GM20431 (cell line): ENCODE results near the gene BAZ2B.
"Not testable (repeated sequence)": the region's sequence is repeated elsewhere in the genome, so short reads cannot be mapped to it uniquely, and the experiment has no call there.

ENCODE experiments used
- in situ Hi-C: fragments of 300-500 bp; cut with MseI, MboI; formaldehyde crosslinking; loops from one replicate; pipeline ENCODE4 v1.15.0; 2020; ENCODE audit warnings: low sequenced_read_pairs; ENCODE audit not compliant: unreplicated experiment

The BAZ2B gene, protein sequence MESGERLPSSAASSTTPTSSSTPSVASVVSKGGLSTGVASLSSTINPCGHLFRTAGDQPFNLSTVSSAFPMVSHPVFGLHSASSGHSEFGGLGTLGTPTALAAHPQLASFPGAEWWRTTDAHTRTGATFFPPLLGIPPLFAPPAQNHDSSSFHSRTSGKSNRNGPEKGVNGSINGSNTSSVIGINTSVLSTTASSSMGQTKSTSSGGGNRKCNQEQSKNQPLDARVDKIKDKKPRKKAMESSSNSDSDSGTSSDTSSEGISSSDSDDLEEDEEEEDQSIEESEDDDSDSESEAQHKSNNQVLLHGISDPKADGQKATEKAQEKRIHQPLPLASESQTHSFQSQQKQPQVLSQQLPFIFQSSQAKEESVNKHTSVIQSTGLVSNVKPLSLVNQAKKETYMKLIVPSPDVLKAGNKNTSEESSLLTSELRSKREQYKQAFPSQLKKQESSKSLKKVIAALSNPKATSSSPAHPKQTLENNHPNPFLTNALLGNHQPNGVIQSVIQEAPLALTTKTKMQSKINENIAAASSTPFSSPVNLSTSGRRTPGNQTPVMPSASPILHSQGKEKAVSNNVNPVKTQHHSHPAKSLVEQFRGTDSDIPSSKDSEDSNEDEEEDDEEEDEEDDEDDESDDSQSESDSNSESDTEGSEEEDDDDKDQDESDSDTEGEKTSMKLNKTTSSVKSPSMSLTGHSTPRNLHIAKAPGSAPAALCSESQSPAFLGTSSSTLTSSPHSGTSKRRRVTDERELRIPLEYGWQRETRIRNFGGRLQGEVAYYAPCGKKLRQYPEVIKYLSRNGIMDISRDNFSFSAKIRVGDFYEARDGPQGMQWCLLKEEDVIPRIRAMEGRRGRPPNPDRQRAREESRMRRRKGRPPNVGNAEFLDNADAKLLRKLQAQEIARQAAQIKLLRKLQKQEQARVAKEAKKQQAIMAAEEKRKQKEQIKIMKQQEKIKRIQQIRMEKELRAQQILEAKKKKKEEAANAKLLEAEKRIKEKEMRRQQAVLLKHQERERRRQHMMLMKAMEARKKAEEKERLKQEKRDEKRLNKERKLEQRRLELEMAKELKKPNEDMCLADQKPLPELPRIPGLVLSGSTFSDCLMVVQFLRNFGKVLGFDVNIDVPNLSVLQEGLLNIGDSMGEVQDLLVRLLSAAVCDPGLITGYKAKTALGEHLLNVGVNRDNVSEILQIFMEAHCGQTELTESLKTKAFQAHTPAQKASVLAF (N-terminal part only)

GRCh38 chr2:159616286-159616701 lies at the start of gene BAZ2B:
Gene BAZ2B (minus strand): TSS chr2:159616548. CDS start chr2:159478719, 137,829 bp downstream.
- in situ Hi-C loops = no loop called here

- in situ Hi-C loops = no loop called here
Observed at GRCh38 chr2:159661286-159661685, 44.9 kb upstream of the BAZ2B start.

DNA sequence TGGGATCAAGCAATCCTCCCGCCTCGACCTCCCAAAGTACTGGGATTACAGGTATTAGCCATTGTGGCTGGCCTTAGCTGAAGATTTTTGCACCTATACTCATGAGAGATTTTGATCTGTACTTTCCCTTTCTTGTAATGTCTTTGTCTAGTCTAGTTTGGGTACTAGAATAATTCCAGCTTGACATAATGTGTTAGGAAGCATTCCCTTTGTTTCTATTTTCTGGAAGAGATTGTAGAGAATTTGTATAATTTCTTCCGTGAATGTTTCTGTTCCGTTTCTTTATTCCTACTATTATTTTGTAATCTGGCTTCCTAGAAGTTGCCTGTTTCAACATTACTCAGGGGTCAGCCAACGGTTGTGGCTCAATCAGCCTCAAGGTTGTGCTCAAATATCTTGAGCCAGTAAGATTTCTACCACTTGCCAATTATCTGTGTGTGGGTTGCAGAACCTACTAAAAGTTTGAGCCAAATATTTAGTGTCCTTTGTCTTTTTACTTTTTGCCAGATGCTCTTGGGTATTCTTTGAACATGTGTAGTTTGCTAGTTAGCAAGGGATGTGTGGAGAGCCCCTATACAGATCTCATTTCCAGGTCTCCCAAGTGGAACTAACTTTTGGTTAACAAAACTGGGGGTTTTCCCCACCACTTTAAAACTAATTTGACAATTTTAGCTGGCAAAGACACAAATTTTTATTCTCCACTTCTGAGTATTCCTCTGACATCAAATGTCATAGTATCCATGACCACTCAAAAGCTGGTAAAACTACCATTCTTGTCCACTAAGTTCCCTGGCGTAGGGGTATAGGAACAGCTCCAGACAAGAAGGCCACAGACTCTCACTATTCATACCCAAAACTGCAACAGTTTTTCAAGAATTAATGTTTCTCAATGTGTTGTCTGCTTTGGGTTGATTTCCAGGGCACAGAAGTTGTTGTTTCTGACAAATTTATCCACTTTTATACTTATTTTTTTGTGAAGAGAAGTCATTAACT lies 42.8 kb upstream of the BAZ2B start:
- in situ Hi-C loops = no loop called here

- in situ Hi-C loops = no loop called here
Observed at GRCh38 chr2:159653962-159654361, 37.6 kb upstream of the BAZ2B start.

DNA sequence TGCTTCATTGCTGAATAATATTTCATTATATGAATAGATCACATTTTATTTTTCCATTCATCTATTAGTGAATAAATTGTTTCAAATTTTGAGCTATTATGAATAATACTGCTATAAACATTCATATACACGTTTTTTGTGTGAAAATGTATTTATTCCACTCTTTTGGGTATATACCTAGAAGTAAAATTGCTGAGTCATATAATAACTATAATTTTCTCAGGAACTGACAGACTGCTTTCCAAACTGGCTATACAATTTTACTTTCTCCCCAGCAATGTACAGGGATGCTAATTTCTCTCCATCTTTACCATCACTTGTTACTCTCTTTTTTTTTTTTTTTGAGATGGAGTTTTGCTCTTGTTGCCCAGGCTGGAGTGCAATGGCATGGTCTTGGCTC lies 35.5 kb upstream of the BAZ2B start:
- in situ Hi-C loops = no loop called here

DNA sequence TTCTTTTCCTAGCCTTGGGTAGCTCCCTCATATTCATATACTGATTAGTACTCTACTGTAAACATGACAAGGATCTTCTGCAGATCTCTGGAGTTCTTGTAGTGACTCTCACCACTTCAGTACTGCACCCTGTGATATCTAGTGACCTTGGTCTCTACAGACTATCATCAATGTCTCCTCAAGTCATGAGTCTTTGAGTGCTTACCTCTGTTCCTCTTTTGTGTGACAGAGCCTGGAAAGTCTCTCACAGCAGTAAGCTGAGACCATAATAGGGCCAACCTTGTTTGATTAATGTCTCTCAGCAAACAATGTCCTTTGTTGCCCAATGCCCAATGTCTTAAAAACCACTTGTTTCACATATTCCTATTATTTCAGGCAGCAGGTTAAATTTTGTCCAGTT lies 34.2 kb upstream of the BAZ2B start:
- in situ Hi-C loops = no loop called here

- in situ Hi-C loops = no loop called here
Observed at GRCh38 chr2:159648643-159649042, 32.3 kb upstream of the BAZ2B start.

- in situ Hi-C loops = no loop called here
Observed at GRCh38 chr2:159647667-159648066, 31.3 kb upstream of the BAZ2B start.

GRCh38 chr2:159640176-159640575 lies 23.8 kb upstream of the BAZ2B start:
- in situ Hi-C loops = no loop called here

DNA sequence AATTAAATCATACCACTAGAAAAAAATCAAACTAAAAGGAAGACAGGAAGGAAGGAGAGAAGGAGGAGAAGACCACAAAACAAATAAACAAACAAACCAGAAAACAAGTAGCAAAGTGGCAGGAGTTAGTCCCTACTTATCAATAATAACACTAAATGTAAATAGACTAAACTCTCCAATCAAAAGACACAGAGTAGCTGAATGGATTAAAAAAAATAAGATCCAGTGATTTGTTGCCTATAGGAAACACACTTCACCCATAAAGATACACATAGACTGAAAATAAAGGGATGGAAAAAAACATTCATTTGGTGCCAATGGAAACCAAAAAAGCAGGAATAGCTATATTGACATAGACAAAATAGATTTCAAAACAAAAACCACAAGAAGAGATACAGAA lies 23.4 kb upstream of the BAZ2B start:
- in situ Hi-C loops = no loop called here

- in situ Hi-C loops = no loop called here
Observed at GRCh38 chr2:159639071-159639470, 22.7 kb upstream of the BAZ2B start.

DNA sequence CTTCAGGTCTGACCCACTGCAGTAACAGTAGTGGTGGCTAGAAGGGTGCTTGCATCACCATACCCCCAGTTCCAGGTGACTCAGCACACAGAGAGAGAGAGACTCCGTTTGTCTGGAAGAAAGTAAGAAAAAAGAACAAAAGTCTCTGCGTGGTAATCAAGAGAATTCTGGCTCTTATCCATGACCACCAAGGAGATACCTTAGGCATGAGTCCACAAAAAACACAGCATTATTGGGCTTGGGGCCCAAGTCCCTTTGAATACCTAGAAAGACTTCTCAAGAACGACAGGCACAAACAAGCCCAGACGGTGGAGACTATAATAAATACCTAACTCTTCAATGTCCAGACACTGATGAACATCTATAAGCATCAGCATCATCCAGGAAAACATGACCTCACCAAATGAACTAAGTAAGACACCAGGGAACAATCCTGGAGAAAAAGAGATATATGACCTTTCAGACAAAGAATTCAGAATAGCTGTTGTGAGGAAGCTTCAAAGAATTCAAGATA lies 21.7 kb upstream of the BAZ2B start:
- in situ Hi-C loops = no loop called here

DNA sequence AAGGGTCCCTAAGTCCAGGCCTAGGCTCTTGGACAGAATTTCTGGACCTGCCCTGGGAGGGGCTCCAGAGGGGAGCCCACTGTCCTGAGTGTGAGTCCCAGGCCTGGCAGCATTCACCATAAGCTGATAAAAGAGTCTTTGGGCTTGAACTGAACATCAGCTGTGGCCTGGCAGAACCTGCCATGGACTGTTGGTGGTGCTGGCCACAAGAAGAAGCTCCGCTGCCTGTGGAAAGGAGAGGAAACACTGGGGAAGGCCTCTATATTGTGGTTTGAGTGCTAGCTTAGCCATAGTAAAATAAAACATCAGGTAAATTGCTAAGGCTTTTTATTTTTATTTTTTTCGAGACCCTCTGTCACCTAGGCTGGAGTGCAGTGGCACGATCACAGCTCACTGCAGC lies 20.9 kb upstream of the BAZ2B start:
- in situ Hi-C loops = no loop called here

GRCh38 chr2:159635006-159635789 lies 18.9 kb upstream of the BAZ2B start:
- in situ Hi-C loops = no loop called here

GRCh38 chr2:159633219-159633618 lies 16.9 kb upstream of the BAZ2B start:
- in situ Hi-C loops = no loop called here

- in situ Hi-C loops = not testable (repeated sequence)
Observed at GRCh38 chr2:159625628-159626027, 9.3 kb upstream of the BAZ2B start.

DNA sequence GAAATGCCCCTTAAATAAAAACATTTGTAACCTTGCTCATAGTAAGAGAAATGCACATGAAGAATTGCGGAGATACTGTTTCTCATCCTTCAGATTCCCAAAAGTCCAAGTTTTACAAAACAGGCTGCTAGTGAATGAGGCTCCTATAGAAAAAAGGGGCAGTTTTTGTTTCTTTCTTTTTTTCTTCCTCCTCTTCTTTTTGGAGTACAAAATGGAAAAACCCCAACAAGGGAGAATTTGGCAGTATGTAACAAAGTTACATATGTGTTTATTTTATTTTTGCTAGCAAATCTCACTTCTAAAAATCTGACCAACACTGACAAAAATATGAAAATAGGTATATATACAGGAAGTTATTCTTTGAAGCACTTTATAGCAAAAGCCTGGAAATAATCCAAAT lies 7.1 kb upstream of the BAZ2B start:
- in situ Hi-C loops = no loop called here

DNA sequence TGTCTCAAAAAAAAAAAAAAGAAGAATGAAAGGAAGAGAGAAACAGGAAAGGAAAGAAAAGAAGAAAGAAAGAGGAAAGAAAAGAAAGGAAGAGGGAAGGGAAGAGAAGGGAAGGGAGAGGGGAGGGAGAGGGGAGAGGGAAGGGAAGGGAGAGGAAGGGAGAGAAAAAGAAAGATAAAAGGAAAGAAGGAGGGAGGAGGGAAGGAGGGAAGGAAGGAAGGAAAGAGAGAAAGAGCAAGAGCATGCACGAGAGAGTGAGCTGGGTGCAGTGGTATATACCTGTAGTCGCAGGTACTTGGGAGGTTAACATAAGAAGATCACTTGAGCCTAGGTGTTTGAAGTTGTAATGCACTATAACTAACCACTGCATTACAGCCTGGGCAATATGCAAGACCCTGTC lies 6.6 kb upstream of the BAZ2B start:
- in situ Hi-C loops = no loop called here
